T-cell (primary cell): ENCODE measurements around the gene TNFRSF14. TPM values are rescaled to one million over a fixed set of nuclear protein-coding genes. Genes with fewer than 3 reads are reported as not detected.
A peak's percentile ranks its signal among the peaks of the same experiment; 100 is the strongest.

Experiments
- ATAC-seq, 4 experiments: fragments of 200-7000 bp in 3 of 4; fragments of 150-1000 bp in 1 of 4; cut with Tn5 transposase; replicated peaks in 1 of 4; 1 replicate in 3 of 4; 2 replicates in 1 of 4; pipeline ENCODE4 v1.10.0; 2021; ENCODE audit warnings: moderate library complexity in 3 of 4, mild to moderate bottlenecking in 2 of 4, moderate number of reproducible peaks in 1 of 4
- CTCF ChIA-PET, 2 donors: fragments of 300-600 bp; sonication (Branson Sonifier 250); formaldehyde crosslinking; loops; one replicate each; lab custom pipeline; 2022; ENCODE audit warnings: antibody characterized with exemption in 2 of 2; lab: Charles Lee
- POLR2A ChIA-PET, 2 donors: fragments of 300-600 bp; sonication (Branson Sonifier 250); formaldehyde crosslinking; loops; one replicate each; lab custom pipeline; 2022; ENCODE audit warnings: antibody characterized with exemption in 2 of 2; lab: Charles Lee
- DNase-seq, 35 experiments: peaks; one replicate each; pipeline versions ENCODE4 v3.0.0 to v3.0.0-alpha.2; 2013 to 2023
- H3K27ac ChIP-seq: one replicate; pipeline ENCODE4 v1.5.1; 2013; ENCODE audit warnings: low read length
- H3K27me3 ChIP-seq, 2 experiments: replicated peaks in 1 of 2; 1 replicate in 1 of 2; 2 replicates in 1 of 2; pipeline versions ENCODE4 v1.6.1 to v1.7.0; 2013; ENCODE audit warnings: low read length in 1 of 2, mixed read lengths in 1 of 2; ENCODE audit not compliant: control insufficient read depth in 2 of 2, insufficient read depth in 2 of 2; ENCODE audit errors: extremely low read depth in 1 of 2
- H3K36me3 ChIP-seq, 2 donors: 1 replicate in 1 of 2; 2 replicates in 1 of 2; pipeline versions ENCODE4 v1.6.1 to v1.7.0; 2013; ENCODE audit warnings: low read length in 1 of 2; ENCODE audit not compliant: control insufficient read depth in 2 of 2, insufficient read depth in 1 of 2; ENCODE audit errors: extremely low read depth in 1 of 2
- H3K4me1 ChIP-seq, 2 experiments: 1 replicate in 1 of 2; 2 replicates in 1 of 2; pipeline versions ENCODE4 v1.6.1 to v1.7.0; 2013; ENCODE audit warnings: low read length in 2 of 2, mixed read lengths in 1 of 2; ENCODE audit not compliant: insufficient read depth in 2 of 2, control insufficient read depth in 1 of 2; ENCODE audit errors: extremely low read depth in 1 of 2
- H3K4me3 ChIP-seq, 2 donors: 1 replicate in 1 of 2; 2 replicates in 1 of 2; pipeline versions ENCODE4 v1.5.1 to v1.7.0; 2013; ENCODE audit warnings: mild to moderate bottlenecking in 2 of 2, low read length in 1 of 2, moderate library complexity in 1 of 2; ENCODE audit not compliant: control insufficient read depth in 1 of 2; ENCODE audit errors: extremely low read depth in 1 of 2
- H3K9me3 ChIP-seq: 2 replicates; pipeline ENCODE4 v1.7.0; 2013
- H3K27ac Mint-ChIP-seq, 2 donors: one replicate each; pipeline ENCODE4 v1.8.0; 2020 to 2021; ENCODE audit warnings: mild to moderate bottlenecking in 2 of 2, mixed read lengths in 2 of 2
- H3K27me3 Mint-ChIP-seq, 2 donors: one replicate each; pipeline ENCODE4 v1.8.0; 2021 to 2022; ENCODE audit warnings: mixed read lengths in 2 of 2
- H3K36me3 Mint-ChIP-seq: one replicate; pipeline ENCODE4 v1.8.0; 2021; ENCODE audit warnings: mixed read lengths
- H3K4me1 Mint-ChIP-seq, 3 donors: one replicate each; pipeline ENCODE4 v1.8.0; 2020 to 2022; ENCODE audit warnings: mixed read lengths in 3 of 3, mild to moderate bottlenecking in 1 of 3
- H3K4me3 Mint-ChIP-seq, 3 donors: one replicate each; pipeline ENCODE4 v1.8.0; 2020 to 2022; ENCODE audit warnings: mild to moderate bottlenecking in 3 of 3, mixed read lengths in 3 of 3, moderate library complexity in 3 of 3
- H3K9me3 Mint-ChIP-seq, 3 donors: one replicate each; pipeline ENCODE4 v1.8.0; 2020 to 2022; ENCODE audit warnings: mixed read lengths in 3 of 3
- WGBS: methylation state at CpG from one replicate; pipeline ENCODE4 v1.1.5; 2013; ENCODE audit warnings: missing lambda C conversion rate; ENCODE audit not compliant: insufficient coverage; 5-methylcytosine and 5-hydroxymethylcytosine counted together
- total RNA-seq, 35 experiments: library from RNA in 6 of 35; stranded (reverse) in 6 of 35; fragments of 120-200 nt in 1 of 35; gene quantifications; one replicate each; pipeline versions ENCODE4 v1.2.1 to v1.2.4 and lab custom pipeline; 2013 to 2026

TNFRSF14 gene
- total RNA-seq, 5 donors from 2014 or later (not counting 1 experiment from before 2014, with no cell fraction given), result 163 to 214 (median 211) TPM

GRCh38 chr1:2605509-2606395 is 49.6 kb downstream of the TNFRSF14 start:
- ChIA-PET POLR2A (no interaction called here), CTCF (no interaction called here)
- no peaks in the 10 kb centered on the region for H3K36me3 Mint-ChIP-seq
- Histone ChIP-seq H3K4me1 (no peaks in the 10 kb centered on the region), H3K27ac (no peak overlapping the region), H3K27me3 (peaks cover 0 to 30% of the 10 kb centered on the region in 2 experiments), H3K4me3 (no peak overlapping the region), H3K36me3 (no peaks in the 10 kb centered on the region), H3K9me3 (no peaks in the 10 kb centered on the region)
- H3K4me1 Mint-ChIP-seq, result no peaks in the 10 kb centered on the region
- WGBS, result 93% methylated on average over 41 of the region's 48 CpGs
- no peak overlapping the region for H3K4me3 Mint-ChIP-seq
- ATAC-seq (no peak), DNase-seq (no peak)
- peaks cover 0 to 10% of the 10 kb centered on the region in 2 donors for H3K27me3 Mint-ChIP-seq
- H3K9me3 Mint-ChIP-seq, result no peaks in the 10 kb centered on the region
- no peak overlapping the region for H3K27ac Mint-ChIP-seq

DNA sequence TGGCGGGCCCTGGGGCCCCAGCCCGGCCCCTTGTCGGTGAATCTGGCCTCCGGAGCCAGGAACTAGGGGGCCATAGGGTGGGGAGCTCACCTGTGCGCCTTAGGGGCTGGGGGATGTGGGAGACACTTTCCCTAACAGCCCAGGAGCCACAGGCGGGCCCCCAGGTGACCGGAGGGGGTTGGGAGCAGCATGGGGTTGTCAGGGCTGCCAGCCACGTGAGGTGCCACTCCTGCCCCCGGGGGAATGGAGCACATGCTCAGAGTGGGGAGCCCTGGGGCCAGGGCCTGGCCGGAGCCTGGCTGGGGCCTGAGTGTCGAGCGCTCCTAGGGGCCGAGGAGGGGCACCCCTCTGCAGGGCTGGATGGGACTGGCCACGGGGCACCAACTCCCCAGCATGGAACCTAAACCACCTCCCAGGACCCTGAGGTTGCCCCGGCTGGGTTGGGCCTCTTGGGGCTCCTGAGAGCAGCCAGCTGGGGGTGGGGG is 50.3 kb downstream of the TNFRSF14 start:
- no peaks in the 10 kb centered on the region for H3K36me3 ChIP-seq
- CTCF ChIA-PET, result no interaction called here
- peaks cover 0 to 36% of the 10 kb centered on the region in 2 experiments for H3K27me3 ChIP-seq
- 72% methylated on average over 6 of the region's 15 CpGs for WGBS
- POLR2A ChIA-PET, result no interaction called here
- H3K4me1 Mint-ChIP-seq, result no peaks in the 10 kb centered on the region
- peaks cover 0 to 9% of the 10 kb centered on the region in 2 donors for H3K27me3 Mint-ChIP-seq
- DNase-seq (peak in 1 of 35 experiments; percentile 10), ATAC-seq (no peak)
- no peak overlapping the region for H3K4me3 ChIP-seq
- no peaks in the 10 kb centered on the region for H3K36me3 Mint-ChIP-seq
- H3K4me1 ChIP-seq, result peaks cover 0 to 5% of the 10 kb centered on the region in 2 experiments
- no peak overlapping the region for H3K27ac ChIP-seq
- H3K27ac Mint-ChIP-seq, result no peak overlapping the region
- no peaks in the 10 kb centered on the region for H3K9me3 Mint-ChIP-seq
- H3K9me3 ChIP-seq, result no peaks in the 10 kb centered on the region
- no peak overlapping the region for H3K4me3 Mint-ChIP-seq

GRCh38 chr1:2606881-2607621 is 50.9 kb downstream of the TNFRSF14 start:
- ATAC-seq, result no peak
- Mint-ChIP-seq H3K9me3 (no peaks in the 10 kb centered on the region), H3K4me3 (no peak overlapping the region), H3K27ac (no peak overlapping the region), H3K36me3 (no peaks in the 10 kb centered on the region), H3K4me1 (no peaks in the 10 kb centered on the region), H3K27me3 (peaks cover 0 to 7% of the 10 kb centered on the region in 2 donors)
- 86% methylated on average over 32 of the region's 36 CpGs for WGBS
- Histone ChIP-seq H3K4me3 (no peak overlapping the region), H3K9me3 (no peaks in the 10 kb centered on the region), H3K36me3 (no peaks in the 10 kb centered on the region), H3K27me3 (peaks cover 0 to 42% of the 10 kb centered on the region in 2 experiments), H3K4me1 (peaks cover 0 to 5% of the 10 kb centered on the region in 2 experiments), H3K27ac (no peak overlapping the region)
- DNase-seq, result peak in 1 of 35 experiments; percentile 20
- CTCF ChIA-PET, result no interaction called here
- POLR2A ChIA-PET, result no interaction called here

GRCh38 chr1:2607641-2608091 is 51.5 kb downstream of the TNFRSF14 start:
- no peaks in the 10 kb centered on the region for H3K36me3 ChIP-seq
- peak in 1 of 35 experiments; percentile 11 for DNase-seq
- peaks cover 0 to 5% of the 10 kb centered on the region in 2 experiments for H3K4me1 ChIP-seq
- Mint-ChIP-seq H3K27ac (no peak overlapping the region), H3K4me1 (no peaks in the 10 kb centered on the region), H3K36me3 (no peaks in the 10 kb centered on the region), H3K27me3 (peaks cover 0 to 2% of the 10 kb centered on the region in 2 donors), H3K4me3 (no peak overlapping the region), H3K9me3 (no peaks in the 10 kb centered on the region)
- ChIA-PET CTCF (no interaction called here), POLR2A (no interaction called here)
- WGBS, result 81% methylated on average over 12 of the region's 13 CpGs
- H3K27me3 ChIP-seq, result peaks cover 0 to 48% of the 10 kb centered on the region in 2 experiments
- no peaks in the 10 kb centered on the region for H3K9me3 ChIP-seq
- no peak overlapping the region for H3K4me3 ChIP-seq
- no peak for ATAC-seq
- H3K27ac ChIP-seq, result no peak overlapping the region

- Mint-ChIP-seq H3K9me3 (peaks cover 7 to 9% (median 8%) of the 10 kb centered on the region in 3 donors), H3K27ac (no peak overlapping the region), H3K4me1 (no peaks in the 10 kb centered on the region), H3K27me3 (peaks cover 0 to 3% of the 10 kb centered on the region in 2 donors), H3K36me3 (no peaks in the 10 kb centered on the region), H3K4me3 (no peak overlapping the region)
- DNase-seq (peak in 1 of 35 experiments; percentile 9), ATAC-seq (no peak)
- Histone ChIP-seq H3K9me3 (no peaks in the 10 kb centered on the region), H3K4me1 (peaks cover 0 to 5% of the 10 kb centered on the region in 2 experiments), H3K4me3 (no peak overlapping the region), H3K27me3 (peaks cover 0 to 45% of the 10 kb centered on the region in 2 experiments), H3K36me3 (no peaks in the 10 kb centered on the region), H3K27ac (no peak overlapping the region)
- 90% methylated on average over 32 of the region's 34 CpGs for whole genome bisulfite sequencing
- ChIA-PET POLR2A (no interaction called here), CTCF (no interaction called here)
Observed at GRCh38 chr1:2609319-2610035, 53.3 kb downstream of the TNFRSF14 start.
